ENCODE data around the gene BCL11B. TPM values are rescaled to one million over a fixed set of nuclear protein-coding genes. Genes with fewer than 3 reads are reported as not detected.

BCL11B gene
- total and polyA plus RNA-seq, 4 donors = 0.13 to 1.3 (median 0.58) TPM; not detected in 1

DNA sequence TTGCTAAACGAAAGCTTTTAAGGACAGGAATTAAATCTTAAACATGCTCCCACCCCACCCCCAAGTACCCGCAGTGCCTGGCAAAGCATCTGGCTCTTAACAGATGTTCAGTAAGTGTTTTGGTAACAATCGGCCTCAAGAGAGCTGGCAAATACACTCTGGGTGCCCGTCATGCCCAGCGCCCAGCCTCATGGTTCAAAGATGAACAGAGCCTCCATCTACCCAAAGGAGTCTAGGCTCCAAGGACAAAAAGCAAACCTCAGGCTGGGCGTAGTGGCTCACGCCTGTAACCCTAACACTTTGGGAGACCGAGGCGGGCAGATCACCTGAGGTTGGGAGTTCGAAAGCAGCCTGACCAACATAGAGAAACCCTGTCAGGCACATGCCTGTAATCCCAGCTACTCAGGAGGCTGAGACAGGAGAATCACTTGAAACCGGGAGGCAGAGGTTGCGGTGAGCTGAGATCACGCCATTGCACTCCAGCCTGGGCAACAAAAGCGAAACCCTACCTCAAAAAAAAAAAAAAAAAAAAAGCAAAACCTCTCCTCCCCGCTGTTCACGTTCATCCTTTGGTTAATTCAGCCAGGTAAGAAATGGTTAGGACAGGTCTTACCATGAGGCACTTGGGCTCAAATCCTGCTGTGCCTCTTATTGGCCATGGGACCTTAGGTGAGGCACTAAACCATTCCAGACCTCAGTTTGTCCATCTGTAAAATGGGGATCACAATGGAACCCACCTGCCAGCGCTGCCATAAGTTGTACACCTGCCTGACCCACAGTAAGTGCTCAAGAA lies 151.3 kb downstream of the BCL11B start:
- WGBS, 2 donors = 67 to 74% methylated on average over 17 of the region's 17 CpGs
- H3K27ac ChIP-seq (ENCODE audit: low read depth in 1 of 2, low read length in 2 of 2) = no peak overlapping the region
- DNase-seq = peak in 1 of 2 donors; percentile 9
- no peaks in the 10 kb centered on the region for H3K36me3 ChIP-seq (ENCODE audit: control insufficient read depth in 1 of 2, insufficient read depth in 2 of 2, low read length in 1 of 2)
- no peak overlapping the region for H3K4me3 ChIP-seq (ENCODE audit: low read length in 2 of 2)
- no peaks in the 10 kb centered on the region for H3K27me3 ChIP-seq (ENCODE audit: control insufficient read depth in 1 of 2, insufficient read depth in 2 of 2, low read length in 1 of 2)
- intact Hi-C loops (cut with DNase I) = no loop called here
- ATAC-seq (ENCODE audit: low FRiP score) = no peak
- H3K9me3 ChIP-seq (ENCODE audit: control insufficient read depth, low read length) = no peaks in the 10 kb centered on the region
- no peaks in the 10 kb centered on the region for H3K4me1 ChIP-seq (ENCODE audit: control insufficient read depth in 1 of 2, insufficient read depth in 2 of 2, low read length in 2 of 2)

- Histone ChIP-seq H3K27me3 (ENCODE audit: control insufficient read depth in 1 of 2, insufficient read depth in 2 of 2, low read length in 1 of 2) (no peaks in the 10 kb centered on the region), H3K36me3 (ENCODE audit: control insufficient read depth in 1 of 2, insufficient read depth in 2 of 2, low read length in 1 of 2) (no peaks in the 10 kb centered on the region), H3K4me3 (ENCODE audit: low read length in 2 of 2) (no peak overlapping the region), H3K4me1 (ENCODE audit: control insufficient read depth in 1 of 2, insufficient read depth in 2 of 2, low read length in 2 of 2) (no peaks in the 10 kb centered on the region), H3K9me3 (ENCODE audit: control insufficient read depth, low read length) (peaks cover 3% of the 10 kb centered on the region), H3K27ac (ENCODE audit: low read depth in 1 of 2, low read length in 2 of 2) (no peak overlapping the region)
- WGBS, 2 donors = 58 to 65% methylated on average over 18 of the region's 18 CpGs
- intact Hi-C loops (cut with DNase I) = no loop called here
- ATAC-seq (ENCODE audit: low FRiP score) = no peak
- peak in 1 of 2 donors; percentile 19 for DNase-seq
Measured at GRCh38 chr14:99119554-99120525, 152.2 kb downstream of the BCL11B start.

Other genes with a start within 250 kb of the BCL11B start
- 10 to 100 TPM; 60.7 to 66.0 TPM for gene SETD3, start 208.7 kb upstream of the BCL11B start, total RNA-seq
- gene SETD3, start 208.7 kb upstream of the BCL11B start, polyA plus RNA-seq = 10 to 100 TPM; 41.0 to 53.0 TPM
- gene CCNK, start 209.2 kb upstream of the BCL11B start, total RNA-seq = 10 to 100 TPM; 40.5 to 40.9 TPM
- gene CCNK, start 209.2 kb upstream of the BCL11B start, polyA plus RNA-seq = 10 to 100 TPM; 11.2 to 12.5 TPM

Measured in aorta (tissue), 5 donors.